Mononuclear cell (primary cell): ENCODE data around the gene UVRAG. TPM values are rescaled to one million over a fixed set of nuclear protein-coding genes. Genes with fewer than 3 reads are reported as not detected.

Source experiments
- H3K27me3 ChIP-seq: 2 replicates; pipeline ENCODE4 v1.6.0; 2011; ENCODE audit warnings: low read length, control low read depth; ENCODE audit not compliant: insufficient read depth
- H3K4me1 ChIP-seq: 2 replicates; pipeline ENCODE4 v1.5.1; 2011; ENCODE audit warnings: mild to moderate bottlenecking, low read length, control low read depth; ENCODE audit not compliant: insufficient read depth
- H3K4me3 ChIP-seq: 2 replicates; pipeline ENCODE4 v1.5.1; 2011; ENCODE audit warnings: mild to moderate bottlenecking, low read length, moderate library complexity
- H3K9me3 ChIP-seq: 2 replicates; pipeline ENCODE4 v1.5.1; 2011; ENCODE audit warnings: low read depth, mild to moderate bottlenecking, control low read depth, low read length
- total RNA-seq: library from RNA; depleted of rRNA; stranded (reverse); fragments of >200 nt; gene quantifications from one replicate; pipeline ENCODE4 v1.2.3, GENCODE V29; 2012

UVRAG gene
- total RNA-seq, 1 donor: 42.5 TPM

DNA sequence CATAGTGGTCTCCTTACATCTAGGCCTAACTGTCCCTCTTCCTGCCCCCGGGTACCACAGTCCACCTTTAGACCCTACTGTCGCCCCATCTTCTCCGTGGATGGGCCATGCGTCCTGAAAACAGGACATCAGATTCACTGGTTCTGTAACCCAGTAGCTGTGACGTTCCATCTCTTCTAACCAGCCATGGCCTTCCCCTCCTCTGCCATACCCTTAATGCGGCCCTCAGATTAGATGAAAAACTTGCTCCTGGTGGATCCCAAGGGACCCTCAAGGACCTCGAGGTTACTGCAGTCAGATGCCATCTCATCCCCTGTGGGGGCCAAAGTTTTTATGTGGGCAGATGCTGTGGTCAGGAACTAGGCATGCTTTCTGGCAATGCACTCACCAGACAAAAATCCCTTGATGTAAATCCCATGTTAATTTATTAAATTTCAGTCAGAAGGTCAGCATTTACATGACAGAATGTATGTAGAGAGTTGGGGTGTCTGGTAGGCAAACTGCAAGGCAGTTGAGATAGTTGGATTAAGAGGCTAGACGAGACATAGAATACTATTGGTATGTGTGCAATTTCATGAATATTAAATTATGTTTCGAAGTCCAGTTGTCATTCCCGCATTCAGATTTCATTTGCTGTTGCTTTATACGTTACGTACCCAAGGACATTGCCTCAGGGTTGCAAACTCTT lies 327.0 kb downstream of the UVRAG start:
- H3K9me3 ChIP-seq: no peaks in the 10 kb centered on the region
- no peaks in the 10 kb centered on the region for H3K27me3 ChIP-seq
- peaks cover 5% of the 10 kb centered on the region for H3K4me1 ChIP-seq
- H3K4me3 ChIP-seq: no peak overlapping the region

DNA sequence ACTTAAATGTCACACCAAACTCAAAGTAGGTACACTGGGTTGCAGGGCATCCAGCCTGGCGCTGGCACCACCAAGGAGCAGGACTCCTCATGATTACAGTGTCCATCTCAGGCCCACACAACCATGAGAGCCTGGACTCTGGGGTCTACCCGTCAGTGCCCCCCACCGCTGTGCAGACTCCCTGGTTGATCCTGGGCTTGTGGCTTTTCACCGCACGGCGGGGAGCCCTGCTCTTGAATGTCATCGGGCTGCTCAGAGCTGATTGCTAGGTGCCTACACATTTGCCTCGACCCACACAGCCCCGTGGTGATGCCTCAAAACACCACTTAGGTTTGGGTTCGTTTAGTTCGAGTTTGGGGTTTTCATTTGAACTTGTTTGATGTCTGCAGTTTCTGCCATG lies 328.3 kb downstream of the UVRAG start:
- Histone ChIP-seq H3K4me1 (peaks cover 5% of the 10 kb centered on the region), H3K27me3 (no peaks in the 10 kb centered on the region), H3K9me3 (no peaks in the 10 kb centered on the region), H3K4me3 (no peak overlapping the region)

DNA sequence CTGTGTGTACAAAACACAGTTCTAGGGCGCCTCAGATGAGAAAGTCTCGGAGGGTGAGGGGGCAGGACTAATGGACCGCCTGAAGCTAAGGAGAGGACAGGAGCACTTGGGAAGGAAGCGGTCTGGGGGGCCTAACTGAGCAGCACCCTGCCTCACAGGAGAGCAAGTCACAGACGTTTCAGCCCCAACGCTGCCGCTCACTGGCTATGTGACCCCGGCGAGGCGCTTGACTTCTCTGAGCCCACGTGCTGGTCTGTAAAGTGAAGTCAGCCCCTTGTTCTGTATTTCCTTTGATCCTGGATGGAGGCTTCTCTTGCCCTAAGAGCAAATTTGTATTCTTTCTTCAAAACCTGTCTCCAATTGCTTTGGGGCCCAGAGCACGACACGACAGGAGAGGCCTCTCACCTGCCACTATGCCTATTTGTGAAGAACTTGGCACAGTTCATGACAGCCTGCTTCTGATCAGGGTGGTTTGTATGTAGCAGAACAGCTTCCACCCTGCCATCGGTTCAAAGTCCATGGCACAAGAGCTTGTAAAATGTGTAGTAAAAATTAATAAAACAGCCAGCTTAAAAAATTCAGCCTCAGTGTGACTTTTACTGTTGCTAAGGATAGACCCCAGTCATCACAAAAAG lies 332.2 kb downstream of the UVRAG start:
- no peaks in the 10 kb centered on the region for H3K9me3 ChIP-seq
- H3K4me1 ChIP-seq: peaks cover 4% of the 10 kb centered on the region
- H3K4me3 ChIP-seq: no peak overlapping the region
- H3K27me3 ChIP-seq: no peaks in the 10 kb centered on the region

DNA sequence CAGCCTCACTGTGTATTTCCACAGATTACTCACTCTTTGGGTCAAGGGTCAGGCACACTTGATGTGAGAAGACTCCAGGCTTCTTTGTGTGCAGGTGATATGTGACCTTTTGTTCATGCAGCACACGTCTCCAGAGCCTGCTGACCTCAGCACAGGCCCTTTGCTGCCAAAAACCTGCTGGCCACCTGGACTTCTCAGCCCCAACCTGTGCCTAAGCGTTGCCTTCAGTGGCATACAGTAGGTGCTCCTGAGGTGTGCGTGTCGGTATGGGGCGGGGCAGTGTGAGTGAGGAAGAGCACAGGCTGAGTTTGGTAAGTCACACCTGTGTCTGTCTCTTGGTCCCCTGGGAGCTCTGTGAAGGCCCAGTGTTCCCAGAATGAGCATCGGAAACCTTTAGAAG lies 333.2 kb downstream of the UVRAG start:
- Histone ChIP-seq H3K4me1 (peaks cover 14% of the 10 kb centered on the region), H3K9me3 (no peaks in the 10 kb centered on the region), H3K27me3 (no peaks in the 10 kb centered on the region), H3K4me3 (no peak overlapping the region)

DNA sequence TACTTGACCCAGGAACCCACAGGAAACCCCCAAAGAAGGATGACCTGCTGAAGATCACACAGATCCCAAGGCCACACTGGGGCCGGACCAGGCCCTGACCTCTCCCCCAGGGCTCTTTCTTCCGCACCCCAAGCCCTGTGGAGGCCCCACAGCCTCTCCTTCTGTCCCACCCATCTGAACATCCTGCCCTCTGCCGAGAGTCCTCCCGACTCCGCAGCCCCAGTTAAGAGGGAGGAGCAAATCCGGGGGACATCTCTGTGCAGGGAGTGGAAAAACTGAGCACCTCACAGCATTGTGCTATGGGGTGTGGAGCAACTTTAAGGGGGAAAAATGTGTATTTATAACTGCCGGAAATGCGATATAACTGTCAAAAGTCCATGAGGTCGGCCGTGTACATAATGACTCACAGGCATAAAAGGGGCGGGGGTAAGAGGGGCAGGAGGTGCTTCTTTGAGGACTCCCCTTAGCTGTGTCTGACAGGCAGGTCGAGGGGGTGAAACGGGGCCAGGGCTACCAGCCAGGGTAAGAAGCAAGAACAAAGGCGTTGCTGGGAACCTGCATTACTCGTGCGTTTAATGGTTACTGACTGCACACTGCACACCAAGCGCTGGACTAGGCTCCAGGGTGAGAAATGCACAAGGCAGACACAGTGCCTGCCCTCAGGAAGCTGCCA lies 334.1 kb downstream of the UVRAG start:
- H3K4me3 ChIP-seq: no peak overlapping the region
- no peaks in the 10 kb centered on the region for H3K9me3 ChIP-seq
- peaks cover 21% of the 10 kb centered on the region for H3K4me1 ChIP-seq
- no peaks in the 10 kb centered on the region for H3K27me3 ChIP-seq

DNA sequence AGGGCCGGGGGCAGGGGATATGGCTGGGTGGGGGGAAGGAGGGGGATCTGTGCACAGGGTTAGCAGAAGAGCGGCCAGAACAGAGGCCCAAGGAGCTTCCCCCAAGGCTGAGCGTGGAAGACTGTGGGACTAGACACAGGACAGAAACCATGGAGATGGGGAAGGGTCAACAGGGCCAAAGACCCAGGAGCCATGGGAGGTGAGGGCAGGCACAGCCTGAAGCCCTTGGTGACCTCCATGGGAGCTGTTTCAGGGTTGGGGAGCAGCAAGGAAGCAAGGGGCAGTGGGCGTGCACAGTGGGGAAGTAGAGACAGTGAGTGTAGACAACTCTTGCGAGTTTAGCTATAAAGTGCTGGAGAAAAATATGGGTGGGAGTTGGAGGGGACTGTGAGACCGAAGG lies 334.7 kb downstream of the UVRAG start:
- Histone ChIP-seq H3K4me3 (no peak overlapping the region), H3K27me3 (no peaks in the 10 kb centered on the region), H3K4me1 (peaks cover 21% of the 10 kb centered on the region), H3K9me3 (no peaks in the 10 kb centered on the region)

DNA sequence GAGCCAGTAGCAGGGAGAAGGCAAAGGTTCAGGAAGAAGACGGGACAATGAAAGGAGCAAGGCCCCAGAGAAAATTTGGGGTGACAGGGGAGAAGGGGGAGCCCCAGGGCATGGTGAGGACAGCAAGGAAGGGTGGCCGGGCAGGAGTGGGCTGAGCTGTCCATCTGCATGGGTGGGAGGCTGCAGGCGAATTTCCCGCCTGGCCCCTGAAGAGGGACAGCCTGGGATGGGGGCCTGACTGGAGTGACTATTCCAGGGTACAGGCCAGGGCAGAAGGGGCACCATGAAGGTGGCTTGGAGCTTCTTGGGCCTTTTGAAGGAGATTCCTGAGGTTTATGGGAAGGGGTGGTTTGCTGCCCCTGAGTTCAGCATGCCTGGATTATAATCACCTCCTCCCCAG lies 335.1 kb downstream of the UVRAG start:
- Histone ChIP-seq H3K27me3 (no peaks in the 10 kb centered on the region), H3K4me1 (peaks cover 21% of the 10 kb centered on the region), H3K4me3 (no peak overlapping the region), H3K9me3 (no peaks in the 10 kb centered on the region)

DNA sequence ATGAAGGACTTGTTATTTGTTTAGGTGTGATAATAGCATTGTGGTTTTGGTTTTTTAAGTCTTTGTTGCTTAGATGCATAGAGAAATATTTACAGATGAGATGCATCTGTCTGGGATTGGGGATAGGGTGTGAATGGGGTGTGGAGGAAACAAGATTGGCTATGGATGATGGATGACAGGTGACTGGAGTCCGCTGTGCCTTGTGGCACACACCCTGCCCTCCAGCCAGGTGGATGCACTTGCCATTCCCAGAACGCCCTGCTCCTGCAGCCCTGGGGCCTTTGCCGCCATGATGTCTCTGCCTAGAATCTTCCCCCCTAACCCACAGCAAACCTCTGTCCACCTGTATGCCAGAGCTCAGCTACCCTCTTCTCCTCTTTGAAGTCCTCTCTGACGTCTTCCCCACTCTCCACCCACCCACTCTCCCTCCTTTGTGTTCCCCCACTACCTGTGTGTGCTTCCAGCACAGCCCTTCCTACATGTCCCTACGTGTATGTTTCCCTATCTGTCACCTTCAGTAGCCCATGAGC lies 336.6 kb downstream of the UVRAG start:
- H3K9me3 ChIP-seq: no peaks in the 10 kb centered on the region
- no peak overlapping the region for H3K4me3 ChIP-seq
- peaks cover 21% of the 10 kb centered on the region for H3K4me1 ChIP-seq
- H3K27me3 ChIP-seq: no peaks in the 10 kb centered on the region

DNA sequence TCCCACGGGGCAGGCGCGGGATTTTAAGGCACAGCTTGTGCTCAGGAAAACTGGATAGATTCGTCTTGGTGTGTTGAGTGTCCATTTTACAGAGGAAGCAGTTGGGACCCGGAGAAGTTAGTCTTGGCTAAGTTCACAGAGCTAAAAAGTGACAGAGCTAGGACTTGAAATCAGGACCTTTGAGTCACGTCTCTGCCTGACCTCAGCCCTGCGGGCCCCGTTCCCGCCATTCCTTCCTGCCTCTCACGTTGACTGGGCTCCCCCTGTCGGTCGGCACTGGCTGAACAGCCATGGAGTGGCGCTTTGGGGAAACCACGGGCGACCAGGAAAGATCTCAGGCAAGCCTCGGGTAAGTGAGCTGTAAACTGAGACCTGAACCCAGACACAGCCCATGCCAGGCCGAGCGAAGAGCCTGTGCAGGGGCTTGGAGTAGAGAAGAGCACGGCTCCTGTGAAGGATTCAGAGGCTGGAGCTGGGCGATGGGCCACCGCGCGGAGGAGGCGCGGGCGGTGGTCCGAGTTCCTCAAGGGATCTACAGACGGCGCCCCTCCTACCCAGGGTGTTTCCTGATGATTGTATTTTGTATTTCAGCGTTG lies 337.2 kb downstream of the UVRAG start:
- no peaks in the 10 kb centered on the region for H3K9me3 ChIP-seq
- H3K4me3 ChIP-seq: no peak overlapping the region
- H3K4me1 ChIP-seq: peaks cover 21% of the 10 kb centered on the region
- no peaks in the 10 kb centered on the region for H3K27me3 ChIP-seq

DNA sequence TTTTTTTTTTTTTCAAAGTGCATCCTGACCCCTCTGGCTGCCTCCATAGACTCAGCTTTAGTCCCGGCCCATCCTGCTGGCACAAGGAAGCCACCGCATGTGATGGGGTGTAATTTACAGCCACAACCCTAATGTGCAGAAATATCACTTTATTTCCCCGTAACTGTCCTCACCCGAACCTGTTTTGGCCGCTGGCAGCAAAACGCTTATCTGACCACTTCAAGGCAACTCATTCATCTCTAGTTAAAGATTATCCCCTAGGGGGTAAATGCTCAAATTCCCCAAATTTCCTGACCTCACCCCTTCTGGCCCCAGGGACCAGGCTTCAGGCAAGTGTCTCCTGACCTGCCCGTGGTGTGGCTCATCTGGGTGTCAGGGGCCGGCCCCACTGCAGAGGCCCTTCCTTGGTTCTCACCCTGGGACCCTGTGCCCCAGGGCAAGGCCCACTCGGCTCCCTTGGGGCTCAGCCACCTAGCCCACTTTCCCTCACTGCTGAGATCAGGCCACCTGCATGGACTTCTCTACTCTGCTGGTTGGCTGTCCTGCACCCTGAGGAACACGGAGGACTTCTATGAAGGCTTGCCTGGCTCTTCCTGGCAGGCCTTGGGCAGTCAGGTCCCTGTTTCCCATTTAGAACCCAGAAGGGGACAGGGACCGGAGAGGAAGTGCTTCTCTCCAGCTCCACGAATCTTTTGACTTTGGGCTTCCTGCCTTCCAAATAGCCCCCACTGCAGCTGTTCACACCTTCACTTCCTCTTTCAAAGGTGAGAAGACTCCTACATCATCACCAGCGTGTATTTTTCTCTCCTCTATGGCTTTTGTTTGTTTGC lies 337.9 kb downstream of the UVRAG start:
- Histone ChIP-seq H3K9me3 (no peaks in the 10 kb centered on the region), H3K27me3 (no peaks in the 10 kb centered on the region), H3K4me1 (peaks cover 21% of the 10 kb centered on the region), H3K4me3 (no peak overlapping the region)

DNA sequence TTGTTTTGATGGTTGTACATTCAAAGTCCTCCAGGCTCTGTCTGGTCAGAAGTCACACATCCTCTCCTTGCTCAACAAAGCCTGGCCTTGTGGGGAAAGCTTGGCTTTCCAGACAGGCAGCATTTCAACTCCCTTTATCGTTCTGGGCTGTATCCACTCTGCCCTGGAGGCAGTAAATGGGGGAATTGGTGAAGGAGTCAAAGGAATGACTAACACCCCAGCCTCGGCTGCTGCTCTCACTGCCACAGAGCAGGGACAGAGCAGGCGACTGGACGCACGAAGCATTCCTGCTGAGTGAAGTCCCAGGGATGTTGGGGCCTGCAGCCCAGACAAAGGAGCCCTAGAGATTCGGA lies 338.5 kb downstream of the UVRAG start:
- Histone ChIP-seq H3K9me3 (no peaks in the 10 kb centered on the region), H3K27me3 (no peaks in the 10 kb centered on the region), H3K4me1 (peaks cover 21% of the 10 kb centered on the region), H3K4me3 (no peak overlapping the region)

DNA sequence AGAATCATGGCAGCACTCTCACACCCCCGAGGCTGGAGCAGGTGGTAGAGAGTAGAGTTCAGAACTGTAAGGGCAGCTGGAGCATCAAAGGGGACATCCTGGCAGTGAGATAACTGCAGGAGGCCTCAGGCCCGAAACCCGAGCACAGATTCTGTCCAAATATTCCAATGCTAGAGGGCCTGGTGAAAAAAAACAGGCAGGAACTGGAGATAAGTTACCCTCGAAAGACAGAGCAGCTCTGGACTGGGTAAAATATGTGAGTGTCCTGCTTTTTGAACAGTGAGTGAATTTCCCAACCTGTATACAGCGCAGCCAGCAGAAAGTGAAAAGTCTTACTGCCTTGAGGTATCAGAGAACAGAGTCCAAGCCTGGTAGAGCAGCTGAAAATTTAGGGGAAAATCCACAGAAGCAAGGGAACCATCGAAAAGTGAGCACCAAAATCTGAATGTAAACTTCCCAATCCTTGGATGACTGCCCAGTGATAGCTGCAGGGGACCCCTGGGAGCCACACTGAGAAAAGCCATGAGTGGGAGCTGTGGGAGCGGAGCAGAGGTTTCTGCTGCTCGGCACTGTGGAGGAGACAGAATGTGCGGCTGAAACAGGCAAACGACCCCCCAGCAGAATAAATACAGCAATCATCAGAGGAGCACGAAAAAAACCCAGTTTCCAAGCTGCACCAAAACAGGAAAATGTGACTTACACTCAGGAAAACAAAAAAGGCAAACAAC lies 340.7 kb downstream of the UVRAG start:
- H3K9me3 ChIP-seq: no peaks in the 10 kb centered on the region
- peaks cover 21% of the 10 kb centered on the region for H3K4me1 ChIP-seq
- no peaks in the 10 kb centered on the region for H3K27me3 ChIP-seq
- no peak overlapping the region for H3K4me3 ChIP-seq

DNA sequence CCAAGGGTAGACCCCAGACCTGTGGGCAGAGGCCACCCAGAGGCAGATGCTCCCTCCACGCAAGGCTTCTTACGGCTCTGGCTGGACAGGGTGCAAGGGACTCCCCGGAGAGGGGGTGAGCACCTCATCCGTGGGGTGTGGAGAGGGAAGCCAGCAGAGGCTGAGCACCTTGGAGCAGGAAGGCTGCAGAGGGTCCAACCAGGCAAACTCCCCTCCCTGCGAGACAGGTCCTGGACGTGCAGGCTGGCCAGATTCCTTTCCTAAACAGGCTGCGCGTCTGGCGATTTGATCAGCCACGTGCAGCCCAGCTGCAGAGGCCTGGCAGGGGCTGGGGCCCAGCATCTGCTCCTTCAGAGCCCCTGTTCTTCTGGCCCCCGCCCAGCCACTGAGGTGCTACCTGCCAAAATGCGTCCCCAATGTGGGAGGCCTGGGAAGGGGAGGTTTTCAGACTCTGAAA lies 342.0 kb downstream of the UVRAG start:
- Histone ChIP-seq H3K4me3 (no peak overlapping the region), H3K4me1 (peaks cover 19% of the 10 kb centered on the region), H3K27me3 (no peaks in the 10 kb centered on the region), H3K9me3 (no peaks in the 10 kb centered on the region)

DNA sequence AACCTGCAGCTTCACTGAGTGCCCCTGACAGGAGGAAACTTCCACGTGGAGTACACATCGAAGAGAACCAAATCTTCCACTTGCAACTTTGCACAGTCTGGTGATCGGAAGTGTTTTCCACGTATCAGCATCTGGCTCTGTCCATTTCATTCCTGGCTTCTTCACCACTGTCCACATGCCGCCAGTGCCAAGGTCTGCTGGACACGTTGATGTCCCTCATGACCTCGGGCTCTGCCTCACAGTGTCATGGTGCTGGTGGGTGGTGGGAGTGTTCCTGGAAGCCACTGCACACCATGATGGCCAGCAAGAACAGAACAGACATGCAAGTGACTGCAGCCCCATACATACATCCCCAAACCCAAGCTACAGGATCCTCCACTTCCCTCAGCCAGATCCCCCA lies 342.9 kb downstream of the UVRAG start:
- no peak overlapping the region for H3K4me3 ChIP-seq
- peaks cover 10% of the 10 kb centered on the region for H3K4me1 ChIP-seq
- H3K9me3 ChIP-seq: no peaks in the 10 kb centered on the region
- no peaks in the 10 kb centered on the region for H3K27me3 ChIP-seq
